HepG2 (cell line): ENCODE results near the gene CEP89. TPM values are rescaled to one million over a fixed set of nuclear protein-coding genes. Genes with fewer than 3 reads are reported as not detected.
A peak's percentile ranks its signal among the peaks of the same experiment; 100 is the strongest.

Source experiments
- AGO2 ChIP-seq: fragments of 200-400 bp; formaldehyde crosslinking; optimal IDR thresholded peaks from 2 replicates; pipeline ENCODE3; 2017; ENCODE audit warnings: mild to moderate bottlenecking, low read depth, low read length, moderate library complexity
- HMGA1 ChIP-seq: sonication (generic); formaldehyde crosslinking; conservative IDR thresholded peaks from 2 replicates; pipeline ENCODE4 v1.4.0; 2020; ENCODE audit warnings: missing genetic modification reagents
- HNF4A ChIP-seq: sonication (generic); formaldehyde crosslinking; IDR thresholded peaks from 2 replicates; pipeline ENCODE4 v1.4.0; 2020; ENCODE audit warnings: missing genetic modification reagents
- HNF4G ChIP-seq, 2 experiments: sonication (generic) in 1 of 2; formaldehyde crosslinking in 1 of 2; IDR thresholded peaks; 2 replicates each; pipeline versions ENCODE4 v1.4.0 to v1.6.1; 2011 to 2020; ENCODE audit warnings: borderline replicate concordance in 2 of 2, low read depth in 2 of 2, mild to moderate bottlenecking in 2 of 2, low read length in 1 of 2, missing genetic modification reagents in 1 of 2, moderate library complexity in 1 of 2
- KDM1A ChIP-seq: IDR thresholded peaks from 2 replicates; pipeline ENCODE4 v1.6.1; 2016; ENCODE audit warnings: missing compliant biosample characterization
- KDM6A ChIP-seq: IDR thresholded peaks from 2 replicates; pipeline ENCODE4 v1.6.1; 2016; ENCODE audit warnings: low read depth
- MEIS1 ChIP-seq: sonication (generic); formaldehyde crosslinking; IDR thresholded peaks from 2 replicates; pipeline ENCODE4 v1.9.0; 2021; ENCODE audit warnings: mild to moderate bottlenecking, missing genetic modification reagents, moderate library complexity, borderline replicate concordance
- NCOR1 ChIP-seq: fragments of 200-600 bp; sonication (generic); IDR thresholded peaks from 2 replicates; pipeline ENCODE4 v1.7.0; 2017; ENCODE audit warnings: antibody characterized with exemption, low read length, borderline replicate concordance
- NKX3-1 ChIP-seq: sonication (generic); formaldehyde crosslinking; IDR thresholded peaks from 2 replicates; pipeline ENCODE4 v1.5.0; 2020; ENCODE audit warnings: missing genetic modification reagents
- PCBP2 ChIP-seq: fragments of 200-400 bp; formaldehyde crosslinking; optimal IDR thresholded peaks from 2 replicates; pipeline ENCODE3; 2018; ENCODE audit warnings: low read length, low read depth; ENCODE audit not compliant: poor library complexity, severe bottlenecking
- PHF21A ChIP-seq: sonication (generic); formaldehyde crosslinking; IDR thresholded peaks from 2 replicates; pipeline ENCODE4 v1.5.0; 2020; ENCODE audit warnings: mild to moderate bottlenecking, missing genetic modification reagents
- TCF7 ChIP-seq: sonication (generic); IDR thresholded peaks from 2 replicates; pipeline ENCODE4 v1.6.1; 2016; ENCODE audit warnings: antibody characterized with exemption, low read depth
- TSC22D2 ChIP-seq: sonication (generic); formaldehyde crosslinking; IDR thresholded peaks from 2 replicates; pipeline ENCODE4 v1.5.1; 2020; ENCODE audit warnings: missing genetic modification reagents, mild to moderate bottlenecking, borderline replicate concordance
- ZKSCAN1 ChIP-seq: fragments of 150-350 bp; IDR thresholded peaks from 2 replicates; pipeline ENCODE4 v1.6.1; 2014; ENCODE audit warnings: low read length
- ZNF569 ChIP-seq: sonication (generic); formaldehyde crosslinking; IDR thresholded peaks from 2 replicates; pipeline ENCODE4 v1.5.0; 2020; ENCODE audit warnings: mild to moderate bottlenecking, missing genetic modification reagents, moderate library complexity, borderline replicate concordance
- ZNF570 ChIP-seq: sonication (generic); formaldehyde crosslinking; IDR thresholded peaks from 2 replicates; pipeline ENCODE4 v1.4.0; 2020; ENCODE audit warnings: mild to moderate bottlenecking, missing genetic modification reagents, borderline replicate concordance
- ZNF782 ChIP-seq: sonication (generic); formaldehyde crosslinking; IDR thresholded peaks from 2 replicates; pipeline ENCODE4 v1.4.0; 2020; ENCODE audit warnings: missing genetic modification reagents, mild to moderate bottlenecking, borderline replicate concordance
- polyA plus RNA-seq, 8 experiments: library from polyadenylated mRNA; depleted of rRNA in 3 of 8; stranded (reverse) in 7 of 8; unstranded in 1 of 8; fragments of >200 nt; fragmentation: Illumina TruSeq in 4 of 8; extraction: Trizol in 4 of 8; gene quantifications; 2 replicates each; pipeline versions ENCODE4 v1.2.1 to v1.2.3, GENCODE V29; 2011 to 2016; ENCODE audit warnings: low read depth in 4 of 8, missing spikeins in 1 of 8, mixed read lengths in 1 of 8; ENCODE audit not compliant: insufficient read depth in 1 of 8
- total RNA-seq, 5 experiments: library from RNA; depleted of rRNA; stranded (reverse); fragments of >200 nt; fragmentation: Illumina TruSeq; extraction: Trizol; gene quantifications; 2 replicates each; pipeline ENCODE4 v1.2.3, GENCODE V29; 2016; ENCODE audit warnings: low read depth in 1 of 5
- TF ChIP-seq, protein P1 (sequence below): sonication (generic); formaldehyde crosslinking; IDR thresholded peaks from 2 replicates; pipeline ENCODE4 v1.8.1; 2023; ENCODE audit warnings: missing genetic modification reagents, mild to moderate bottlenecking, borderline replicate concordance
- TF ChIP-seq, protein P2 (sequence below), 2 experiments: sonication (generic) in 1 of 2; formaldehyde crosslinking in 1 of 2; IDR thresholded peaks; 2 replicates each; pipeline versions ENCODE4 v1.5.1 to v1.6.1; 2011 to 2020; ENCODE audit warnings: borderline replicate concordance in 1 of 2, low read depth in 1 of 2, low read length in 1 of 2, mild to moderate bottlenecking in 1 of 2, missing genetic modification reagents in 1 of 2, moderate library complexity in 1 of 2
- TF ChIP-seq, protein P3 (sequence below): IDR thresholded peaks from 2 replicates; pipeline ENCODE4 v1.6.1; 2016; ENCODE audit warnings: missing genetic modification reagents, missing compliant biosample characterization
- TF ChIP-seq, protein P4 (sequence below): sonication (generic); formaldehyde crosslinking; IDR thresholded peaks from 2 replicates; pipeline ENCODE4 v1.4.0; 2020; ENCODE audit warnings: missing genetic modification reagents
- TF ChIP-seq, protein P5 (sequence below), 2 experiments: fragments of 450-650 bp in 1 of 2; sonication (generic) in 1 of 2; formaldehyde crosslinking; IDR thresholded peaks; 2 replicates each; pipeline versions ENCODE4 v1.5.0 to v1.8.0; 2020 to 2022; ENCODE audit warnings: mild to moderate bottlenecking in 1 of 2, missing genetic modification reagents in 1 of 2

CEP89 gene
- total and polyA plus RNA-seq, 2 of the 13 experiments (the other 11 are each of a cell fraction or from before 2014, with no cell fraction given): 7.2 to 10.9 TPM

DNA sequence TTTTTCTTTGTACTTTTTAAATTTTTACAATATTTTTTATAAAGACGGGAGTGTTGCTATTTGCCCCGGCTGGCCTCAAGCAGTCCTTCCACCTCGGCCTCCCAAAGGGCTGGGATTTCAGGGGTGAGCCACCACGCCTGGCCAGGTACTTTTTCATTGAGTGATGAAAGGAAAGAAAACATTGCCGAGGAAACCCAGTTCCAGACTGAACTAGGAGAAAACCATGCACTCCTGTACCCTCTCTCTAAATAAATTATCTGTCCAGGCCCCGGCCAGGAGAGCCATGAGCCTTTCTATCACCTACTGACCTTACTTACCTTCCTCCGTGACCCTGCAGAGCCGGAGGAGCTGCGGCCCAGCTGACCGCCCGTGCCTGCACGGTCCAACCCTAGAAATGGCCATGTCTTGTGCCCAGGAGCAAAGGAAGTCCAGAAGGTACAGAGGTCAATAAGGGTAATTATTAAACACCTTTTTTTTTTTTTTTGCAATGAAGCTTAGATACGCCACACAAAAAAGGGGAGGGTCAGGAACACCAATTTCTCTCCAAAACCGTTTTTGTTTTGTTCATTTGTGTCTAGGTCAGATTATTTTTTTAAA lies 102.3 kb downstream of the CEP89 start, which contains the start of gene SLC7A9 (continued):
- 0 out of 2 replicates have a peak, but pooled peaks have one; percentile 34 for TF ChIP-seq NKX3-1 (CRISPR knock-in tag)
- TF ChIP-seq HNF4G (IDR thresholded peaks at IDR 0.05; ENCODE audit: borderline replicate concordance, low read depth, low read length): peak; percentile 68; the same call in 1 of the 2 replicates
- no peak for TF ChIP-seq HNF4G (CRISPR knock-in tag; IDR thresholded peaks at IDR 0.05; ENCODE audit: borderline replicate concordance, low read depth)
- no peak for TF ChIP-seq ZKSCAN1
- no peak for TF ChIP-seq TSC22D2 (CRISPR knock-in tag)
- TF ChIP-seq ZNF570 (CRISPR knock-in tag): no peak
- no peak for TF ChIP-seq HMGA1 (CRISPR knock-in tag)
- TF ChIP-seq, protein P1, sequence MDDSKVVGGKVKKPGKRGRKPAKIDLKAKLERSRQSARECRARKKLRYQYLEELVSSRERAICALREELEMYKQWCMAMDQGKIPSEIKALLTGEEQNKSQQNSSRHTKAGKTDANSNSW: no peak
- TF ChIP-seq AGO2: no peak
- TF ChIP-seq, protein P2, sequence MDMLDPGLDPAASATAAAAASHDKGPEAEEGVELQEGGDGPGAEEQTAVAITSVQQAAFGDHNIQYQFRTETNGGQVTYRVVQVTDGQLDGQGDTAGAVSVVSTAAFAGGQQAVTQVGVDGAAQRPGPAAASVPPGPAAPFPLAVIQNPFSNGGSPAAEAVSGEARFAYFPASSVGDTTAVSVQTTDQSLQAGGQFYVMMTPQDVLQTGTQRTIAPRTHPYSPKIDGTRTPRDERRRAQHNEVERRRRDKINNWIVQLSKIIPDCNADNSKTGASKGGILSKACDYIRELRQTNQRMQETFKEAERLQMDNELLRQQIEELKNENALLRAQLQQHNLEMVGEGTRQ (IDR thresholded peaks at IDR 0.05; ENCODE audit: low read depth, low read length): no peak
- TF ChIP-seq, protein P2 (CRISPR knock-in tag; IDR thresholded peaks at IDR 0.05; ENCODE audit: borderline replicate concordance): no peak
- TF ChIP-seq MEIS1 (CRISPR knock-in tag): no peak
- TF ChIP-seq, protein P3, sequence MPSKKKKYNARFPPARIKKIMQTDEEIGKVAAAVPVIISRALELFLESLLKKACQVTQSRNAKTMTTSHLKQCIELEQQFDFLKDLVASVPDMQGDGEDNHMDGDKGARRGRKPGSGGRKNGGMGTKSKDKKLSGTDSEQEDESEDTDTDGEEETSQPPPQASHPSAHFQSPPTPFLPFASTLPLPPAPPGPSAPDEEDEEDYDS (CRISPR knock-in tag): peak; percentile 15; the same call in 1 of the 2 replicates
- no peak for TF ChIP-seq PCBP2
- 0 out of 2 replicates have a peak, but pooled peaks have one; percentile 16 for TF ChIP-seq KDM6A (CRISPR knock-in tag)
- TF ChIP-seq, protein P4, sequence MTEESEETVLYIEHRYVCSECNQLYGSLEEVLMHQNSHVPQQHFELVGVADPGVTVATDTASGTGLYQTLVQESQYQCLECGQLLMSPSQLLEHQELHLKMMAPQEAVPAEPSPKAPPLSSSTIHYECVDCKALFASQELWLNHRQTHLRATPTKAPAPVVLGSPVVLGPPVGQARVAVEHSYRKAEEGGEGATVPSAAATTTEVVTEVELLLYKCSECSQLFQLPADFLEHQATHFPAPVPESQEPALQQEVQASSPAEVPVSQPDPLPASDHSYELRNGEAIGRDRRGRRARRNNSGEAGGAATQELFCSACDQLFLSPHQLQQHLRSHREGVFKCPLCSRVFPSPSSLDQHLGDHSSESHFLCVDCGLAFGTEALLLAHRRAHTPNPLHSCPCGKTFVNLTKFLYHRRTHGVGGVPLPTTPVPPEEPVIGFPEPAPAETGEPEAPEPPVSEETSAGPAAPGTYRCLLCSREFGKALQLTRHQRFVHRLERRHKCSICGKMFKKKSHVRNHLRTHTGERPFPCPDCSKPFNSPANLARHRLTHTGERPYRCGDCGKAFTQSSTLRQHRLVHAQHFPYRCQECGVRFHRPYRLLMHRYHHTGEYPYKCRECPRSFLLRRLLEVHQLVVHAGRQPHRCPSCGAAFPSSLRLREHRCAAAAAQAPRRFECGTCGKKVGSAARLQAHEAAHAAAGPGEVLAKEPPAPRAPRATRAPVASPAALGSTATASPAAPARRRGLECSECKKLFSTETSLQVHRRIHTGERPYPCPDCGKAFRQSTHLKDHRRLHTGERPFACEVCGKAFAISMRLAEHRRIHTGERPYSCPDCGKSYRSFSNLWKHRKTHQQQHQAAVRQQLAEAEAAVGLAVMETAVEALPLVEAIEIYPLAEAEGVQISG (CRISPR knock-in tag): 0 out of 2 replicates have a peak, but pooled peaks have one; percentile 19
- TF ChIP-seq, protein P5, sequence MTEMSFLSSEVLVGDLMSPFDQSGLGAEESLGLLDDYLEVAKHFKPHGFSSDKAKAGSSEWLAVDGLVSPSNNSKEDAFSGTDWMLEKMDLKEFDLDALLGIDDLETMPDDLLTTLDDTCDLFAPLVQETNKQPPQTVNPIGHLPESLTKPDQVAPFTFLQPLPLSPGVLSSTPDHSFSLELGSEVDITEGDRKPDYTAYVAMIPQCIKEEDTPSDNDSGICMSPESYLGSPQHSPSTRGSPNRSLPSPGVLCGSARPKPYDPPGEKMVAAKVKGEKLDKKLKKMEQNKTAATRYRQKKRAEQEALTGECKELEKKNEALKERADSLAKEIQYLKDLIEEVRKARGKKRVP (CRISPR knock-in tag; IDR thresholded peaks at IDR 0.05): no peak
- TF ChIP-seq PHF21A (CRISPR knock-in tag): peak; percentile 42; the same call in 1 of the 2 replicates
- TF ChIP-seq NCOR1: 0 out of 2 replicates have a peak, but pooled peaks have one; percentile 61
- peak; percentile 85 for TF ChIP-seq HNF4A (CRISPR knock-in tag)
- TF ChIP-seq ZNF782 (CRISPR knock-in tag): no peak
- no peak for TF ChIP-seq KDM1A (CRISPR knock-in tag)
- TF ChIP-seq ZNF569 (CRISPR knock-in tag): no peak
- TF ChIP-seq TCF7: no peak
